SK-N-SH treated with all-trans-retinoic acid at 6 μM for 48 hours (cell line): ENCODE measurements around the gene CACNA1A.

Experiments
- ATAC-seq: fragments of 200-7000 bp; cut with Tn5 transposase; 3 replicates; pipeline ENCODE4 v1.9.1; 2020; ENCODE audit warnings: mild to moderate bottlenecking, moderate library complexity
- ARNTL ChIP-seq: fragments of 450-650 bp; formaldehyde crosslinking; IDR thresholded peaks from 2 replicates; pipeline ENCODE4 v1.5.0; 2020; ENCODE audit warnings: low read depth, mild to moderate bottlenecking, moderate library complexity, borderline replicate concordance
- BACH2 ChIP-seq: fragments of 250-450 bp; sonication (Bioruptor Pico); IDR thresholded peaks from 2 replicates; pipeline ENCODE4 v1.9.0; 2021; ENCODE audit warnings: mild to moderate bottlenecking, borderline replicate concordance
- CSDC2 ChIP-seq: fragments of 250-450 bp; sonication (Bioruptor Pico); IDR thresholded peaks from 2 replicates; pipeline ENCODE4 v1.5.0; 2020; ENCODE audit warnings: mild to moderate bottlenecking, moderate library complexity
- CSRNP3 ChIP-seq: fragments of 250-450 bp; sonication (Bioruptor Pico); IDR thresholded peaks from 2 replicates; pipeline ENCODE4 v1.5.1; 2021; ENCODE audit warnings: mild to moderate bottlenecking, moderate library complexity
- ESRRG ChIP-seq: fragments of 250-450 bp; sonication (Bioruptor Pico); IDR thresholded peaks from 2 replicates; pipeline ENCODE4 v1.6.1; 2021; ENCODE audit warnings: mild to moderate bottlenecking
- GLIS3 ChIP-seq: fragments of 250-450 bp; sonication (Bioruptor Pico); IDR thresholded peaks from 2 replicates; pipeline ENCODE4 v1.5.0; 2020; ENCODE audit warnings: mild to moderate bottlenecking, moderate library complexity
- ISL1 ChIP-seq: fragments of 250-450 bp; sonication (Bioruptor Pico); IDR thresholded peaks from 2 replicates; pipeline ENCODE4 v2.1.2; 2022; ENCODE audit warnings: mild to moderate bottlenecking, moderate library complexity
- PPARA ChIP-seq: fragments of 250-450 bp; sonication (Bioruptor Pico); IDR thresholded peaks from 2 replicates; pipeline ENCODE4 v1.5.0; 2020; ENCODE audit warnings: mild to moderate bottlenecking, borderline replicate concordance
- RARB ChIP-seq: fragments of 250-450 bp; sonication (Bioruptor Pico); IDR thresholded peaks from 2 replicates; pipeline ENCODE4 v1.8.0; 2021; ENCODE audit warnings: mild to moderate bottlenecking, moderate library complexity
- SNAI2 ChIP-seq: fragments of 250-450 bp; sonication (Bioruptor Pico); IDR thresholded peaks from 2 replicates; pipeline ENCODE4 v1.5.0; 2020; ENCODE audit warnings: mild to moderate bottlenecking, moderate library complexity
- TCF4 ChIP-seq: fragments of 250-450 bp; sonication (Bioruptor Pico); IDR thresholded peaks from 2 replicates; pipeline ENCODE4 v1.8.0; 2021; ENCODE audit warnings: mild to moderate bottlenecking, moderate library complexity, borderline replicate concordance
- TOX ChIP-seq: fragments of 250-450 bp; sonication (Bioruptor Pico); IDR thresholded peaks from 2 replicates; pipeline ENCODE4 v1.8.0; 2021; ENCODE audit warnings: mild to moderate bottlenecking, moderate library complexity, borderline replicate concordance
- ZFP3 ChIP-seq: fragments of 250-450 bp; sonication (Bioruptor Pico); IDR thresholded peaks from 2 replicates; pipeline ENCODE4 v1.5.0; 2020; ENCODE audit warnings: mild to moderate bottlenecking, moderate library complexity
- ZFP30 ChIP-seq: fragments of 450-650 bp; formaldehyde crosslinking; IDR thresholded peaks from 2 replicates; pipeline ENCODE4 v1.5.0; 2022; ENCODE audit warnings: mild to moderate bottlenecking, moderate library complexity
- ZNF565 ChIP-seq: fragments of 450-650 bp; formaldehyde crosslinking; conservative IDR thresholded peaks from 2 replicates; pipeline ENCODE4 v1.5.0; 2020; ENCODE audit warnings: low read depth, mild to moderate bottlenecking, moderate library complexity
- ZNF70 ChIP-seq: fragments of 450-650 bp; formaldehyde crosslinking; IDR thresholded peaks from 2 replicates; pipeline ENCODE4 v1.5.0; 2020; ENCODE audit warnings: mild to moderate bottlenecking, moderate library complexity
- ZNF8 ChIP-seq: fragments of 450-650 bp; formaldehyde crosslinking; IDR thresholded peaks from 2 replicates; pipeline ENCODE4 v1.5.0; 2020; ENCODE audit warnings: mild to moderate bottlenecking, moderate library complexity
- TF ChIP-seq, protein P1 (sequence below): fragments of 250-450 bp; sonication (Bioruptor Pico); IDR thresholded peaks from 2 replicates; pipeline ENCODE4 v1.5.1; 2020; ENCODE audit warnings: low read depth, mild to moderate bottlenecking, moderate library complexity
- TF ChIP-seq, protein P2 (sequence below): fragments of 250-450 bp; sonication (Bioruptor Pico); IDR thresholded peaks from 2 replicates; pipeline ENCODE4 v1.8.0; 2020; ENCODE audit warnings: mild to moderate bottlenecking, moderate library complexity, borderline replicate concordance
- TF ChIP-seq, protein P3 (sequence below): fragments of 250-450 bp; sonication (Bioruptor Pico); IDR thresholded peaks from 2 replicates; pipeline ENCODE4 v1.8.0; 2021; ENCODE audit warnings: low read depth, mild to moderate bottlenecking, moderate library complexity, borderline replicate concordance

CACNA1A gene

GRCh38 chr19:13499692-13500091 lies 6.6 kb downstream of the CACNA1A start:
- ATAC-seq = no peak
- no peak for TF ChIP-seq ARNTL (CRISPR knock-in tag)
- no peak for TF ChIP-seq GLIS3 (CRISPR knock-in tag)
- no peak for TF ChIP-seq ZFP3 (CRISPR knock-in tag)
- TF ChIP-seq ZFP30 (CRISPR knock-in tag) = no peak
- no peak for TF ChIP-seq RARB (CRISPR knock-in tag)
- TF ChIP-seq, protein P1, sequence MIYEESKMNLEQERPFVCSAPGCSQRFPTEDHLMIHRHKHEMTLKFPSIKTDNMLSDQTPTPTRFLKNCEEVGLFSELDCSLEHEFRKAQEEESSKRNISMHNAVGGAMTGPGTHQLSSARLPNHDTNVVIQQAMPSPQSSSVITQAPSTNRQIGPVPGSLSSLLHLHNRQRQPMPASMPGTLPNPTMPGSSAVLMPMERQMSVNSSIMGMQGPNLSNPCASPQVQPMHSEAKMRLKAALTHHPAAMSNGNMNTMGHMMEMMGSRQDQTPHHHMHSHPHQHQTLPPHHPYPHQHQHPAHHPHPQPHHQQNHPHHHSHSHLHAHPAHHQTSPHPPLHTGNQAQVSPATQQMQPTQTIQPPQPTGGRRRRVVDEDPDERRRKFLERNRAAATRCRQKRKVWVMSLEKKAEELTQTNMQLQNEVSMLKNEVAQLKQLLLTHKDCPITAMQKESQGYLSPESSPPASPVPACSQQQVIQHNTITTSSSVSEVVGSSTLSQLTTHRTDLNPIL (CRISPR knock-in tag) = no peak
- TF ChIP-seq, protein P2, sequence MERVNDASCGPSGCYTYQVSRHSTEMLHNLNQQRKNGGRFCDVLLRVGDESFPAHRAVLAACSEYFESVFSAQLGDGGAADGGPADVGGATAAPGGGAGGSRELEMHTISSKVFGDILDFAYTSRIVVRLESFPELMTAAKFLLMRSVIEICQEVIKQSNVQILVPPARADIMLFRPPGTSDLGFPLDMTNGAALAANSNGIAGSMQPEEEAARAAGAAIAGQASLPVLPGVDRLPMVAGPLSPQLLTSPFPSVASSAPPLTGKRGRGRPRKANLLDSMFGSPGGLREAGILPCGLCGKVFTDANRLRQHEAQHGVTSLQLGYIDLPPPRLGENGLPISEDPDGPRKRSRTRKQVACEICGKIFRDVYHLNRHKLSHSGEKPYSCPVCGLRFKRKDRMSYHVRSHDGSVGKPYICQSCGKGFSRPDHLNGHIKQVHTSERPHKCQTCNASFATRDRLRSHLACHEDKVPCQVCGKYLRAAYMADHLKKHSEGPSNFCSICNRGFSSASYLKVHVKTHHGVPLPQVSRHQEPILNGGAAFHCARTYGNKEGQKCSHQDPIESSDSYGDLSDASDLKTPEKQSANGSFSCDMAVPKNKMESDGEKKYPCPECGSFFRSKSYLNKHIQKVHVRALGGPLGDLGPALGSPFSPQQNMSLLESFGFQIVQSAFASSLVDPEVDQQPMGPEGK = no peak
- no peak for TF ChIP-seq CSRNP3 (CRISPR knock-in tag)
- no peak for TF ChIP-seq ZNF70 (CRISPR knock-in tag)
- TF ChIP-seq ZNF565 = no peak
- TF ChIP-seq TOX (CRISPR knock-in tag) = no peak
- TF ChIP-seq ZNF8 = no peak
- TF ChIP-seq CSDC2 (CRISPR knock-in tag) = no peak
- TF ChIP-seq TCF4 (CRISPR knock-in tag) = no peak
- no peak for TF ChIP-seq PPARA
- no peak for TF ChIP-seq BACH2 (CRISPR knock-in tag)
- no peak for TF ChIP-seq ISL1

DNA sequence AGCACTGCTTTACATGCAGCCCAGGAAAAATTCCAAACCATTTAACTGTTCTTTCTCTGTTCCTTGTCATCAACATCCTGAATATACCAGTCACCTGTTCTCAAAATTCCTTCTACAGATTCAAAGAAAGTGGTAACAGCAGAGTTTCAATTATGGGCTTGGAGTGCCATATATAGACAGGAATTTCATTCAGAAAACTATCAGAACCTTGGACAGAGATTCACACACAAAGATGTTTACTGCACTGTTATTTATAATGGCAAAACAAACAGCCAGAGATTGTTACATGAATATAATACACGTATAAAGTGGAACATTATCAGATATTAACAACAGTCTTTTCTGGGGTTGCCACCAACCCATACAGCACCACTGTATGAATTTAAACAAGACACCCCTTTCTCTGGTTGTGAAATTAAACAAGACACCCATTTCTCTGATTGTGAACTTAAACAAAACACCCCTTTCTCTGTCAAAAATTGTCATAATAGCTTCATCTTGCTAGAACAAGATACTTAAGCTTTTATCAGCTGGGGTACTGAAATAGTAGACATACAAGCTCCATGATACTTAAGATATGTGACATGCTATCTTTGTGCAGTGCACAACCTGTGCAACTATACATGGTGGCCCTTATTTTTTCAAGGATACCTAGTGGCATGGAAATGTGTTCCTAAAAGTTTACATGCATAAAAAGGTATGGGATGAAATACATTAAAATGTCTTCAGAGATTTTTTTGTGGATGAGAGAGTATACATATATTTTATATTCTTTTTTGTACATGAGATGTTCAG lies 12.6 kb downstream of the CACNA1A start:
- TF ChIP-seq ZNF8 (no peak), PPARA (no peak), ZNF565 (no peak), ARNTL (CRISPR knock-in tag) (no peak), SNAI2 (CRISPR knock-in tag) (no peak), CSRNP3 (CRISPR knock-in tag) (no peak), BACH2 (CRISPR knock-in tag) (no peak), ZNF70 (CRISPR knock-in tag) (no peak), ZFP3 (CRISPR knock-in tag) (no peak), GLIS3 (CRISPR knock-in tag) (no peak), ESRRG (CRISPR knock-in tag) (no peak)
- TF ChIP-seq, protein P2 = no peak
- TF ChIP-seq, protein P1 (CRISPR knock-in tag) = no peak
- TF ChIP-seq, protein P3, sequence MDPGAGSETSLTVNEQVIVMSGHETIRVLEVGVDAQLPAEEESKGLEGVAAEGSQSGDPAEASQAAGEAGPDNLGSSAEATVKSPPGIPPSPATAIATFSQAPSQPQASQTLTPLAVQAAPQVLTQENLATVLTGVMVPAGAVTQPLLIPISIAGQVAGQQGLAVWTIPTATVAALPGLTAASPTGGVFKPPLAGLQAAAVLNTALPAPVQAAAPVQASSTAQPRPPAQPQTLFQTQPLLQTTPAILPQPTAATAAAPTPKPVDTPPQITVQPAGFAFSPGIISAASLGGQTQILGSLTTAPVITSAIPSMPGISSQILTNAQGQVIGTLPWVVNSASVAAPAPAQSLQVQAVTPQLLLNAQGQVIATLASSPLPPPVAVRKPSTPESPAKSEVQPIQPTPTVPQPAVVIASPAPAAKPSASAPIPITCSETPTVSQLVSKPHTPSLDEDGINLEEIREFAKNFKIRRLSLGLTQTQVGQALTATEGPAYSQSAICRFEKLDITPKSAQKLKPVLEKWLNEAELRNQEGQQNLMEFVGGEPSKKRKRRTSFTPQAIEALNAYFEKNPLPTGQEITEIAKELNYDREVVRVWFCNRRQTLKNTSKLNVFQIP (CRISPR knock-in tag) = no peak
- ATAC-seq = no peak
